ENCODE measurements around the gene ARHGAP33.

DNA sequence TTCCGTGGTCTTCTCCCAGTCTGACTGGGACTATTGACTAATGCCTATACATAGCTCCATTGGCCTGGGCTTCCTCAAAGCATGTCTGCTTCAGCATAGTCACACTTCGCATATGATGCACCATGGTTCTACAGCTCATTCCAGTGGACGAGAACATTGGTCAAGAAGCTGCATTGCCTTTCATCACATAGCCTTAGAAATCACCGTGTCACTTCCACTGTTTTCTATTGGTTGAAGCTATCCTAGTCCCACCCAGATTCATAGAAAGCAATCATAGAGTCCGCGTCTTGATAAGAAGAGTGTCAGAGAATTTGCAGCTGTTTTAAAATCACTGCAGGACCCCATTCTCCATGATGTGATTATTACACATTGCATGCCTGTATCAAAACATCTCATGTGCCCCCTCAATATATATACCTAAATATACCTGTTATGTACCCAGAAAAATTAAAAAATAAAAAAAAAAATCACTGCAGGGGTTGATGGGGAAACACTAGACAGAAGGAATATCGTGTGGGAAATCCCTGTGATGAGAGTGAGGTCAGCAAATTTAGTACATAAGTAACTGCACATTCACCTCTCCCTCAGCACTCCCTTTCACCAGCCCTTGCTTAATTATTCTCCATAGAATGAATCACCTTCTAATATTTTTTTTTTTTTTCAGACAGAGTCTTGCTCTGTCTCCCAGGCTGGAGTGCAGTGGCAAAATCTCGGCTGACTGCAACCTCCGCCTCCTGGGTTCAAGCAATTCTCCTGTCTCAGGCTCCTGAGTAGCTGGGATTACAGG is 2.2 kb upstream of the ARHGAP33 start:
- TF ChIP-seq POLR2A (IDR thresholded peaks at IDR 0.05): no peak
- TF ChIP-seq, protein P1, sequence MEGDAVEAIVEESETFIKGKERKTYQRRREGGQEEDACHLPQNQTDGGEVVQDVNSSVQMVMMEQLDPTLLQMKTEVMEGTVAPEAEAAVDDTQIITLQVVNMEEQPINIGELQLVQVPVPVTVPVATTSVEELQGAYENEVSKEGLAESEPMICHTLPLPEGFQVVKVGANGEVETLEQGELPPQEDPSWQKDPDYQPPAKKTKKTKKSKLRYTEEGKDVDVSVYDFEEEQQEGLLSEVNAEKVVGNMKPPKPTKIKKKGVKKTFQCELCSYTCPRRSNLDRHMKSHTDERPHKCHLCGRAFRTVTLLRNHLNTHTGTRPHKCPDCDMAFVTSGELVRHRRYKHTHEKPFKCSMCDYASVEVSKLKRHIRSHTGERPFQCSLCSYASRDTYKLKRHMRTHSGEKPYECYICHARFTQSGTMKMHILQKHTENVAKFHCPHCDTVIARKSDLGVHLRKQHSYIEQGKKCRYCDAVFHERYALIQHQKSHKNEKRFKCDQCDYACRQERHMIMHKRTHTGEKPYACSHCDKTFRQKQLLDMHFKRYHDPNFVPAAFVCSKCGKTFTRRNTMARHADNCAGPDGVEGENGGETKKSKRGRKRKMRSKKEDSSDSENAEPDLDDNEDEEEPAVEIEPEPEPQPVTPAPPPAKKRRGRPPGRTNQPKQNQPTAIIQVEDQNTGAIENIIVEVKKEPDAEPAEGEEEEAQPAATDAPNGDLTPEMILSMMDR (IDR thresholded peaks at IDR 0.05): no peak
